HG03175 (cell line): ENCODE measurements around the gene LRRC4C.
A peak's percentile ranks its signal among the peaks of the same experiment; 100 is the strongest.

Experiments used
- ATAC-seq: cut with Tn5 transposase; IDR thresholded peaks from one replicate; pipeline ENCODE4 v1.9.1; 2021; ENCODE audit warnings: mild to moderate bottlenecking, moderate library complexity; ENCODE audit not compliant: unreplicated experiment

Gene LRRC4C

DNA sequence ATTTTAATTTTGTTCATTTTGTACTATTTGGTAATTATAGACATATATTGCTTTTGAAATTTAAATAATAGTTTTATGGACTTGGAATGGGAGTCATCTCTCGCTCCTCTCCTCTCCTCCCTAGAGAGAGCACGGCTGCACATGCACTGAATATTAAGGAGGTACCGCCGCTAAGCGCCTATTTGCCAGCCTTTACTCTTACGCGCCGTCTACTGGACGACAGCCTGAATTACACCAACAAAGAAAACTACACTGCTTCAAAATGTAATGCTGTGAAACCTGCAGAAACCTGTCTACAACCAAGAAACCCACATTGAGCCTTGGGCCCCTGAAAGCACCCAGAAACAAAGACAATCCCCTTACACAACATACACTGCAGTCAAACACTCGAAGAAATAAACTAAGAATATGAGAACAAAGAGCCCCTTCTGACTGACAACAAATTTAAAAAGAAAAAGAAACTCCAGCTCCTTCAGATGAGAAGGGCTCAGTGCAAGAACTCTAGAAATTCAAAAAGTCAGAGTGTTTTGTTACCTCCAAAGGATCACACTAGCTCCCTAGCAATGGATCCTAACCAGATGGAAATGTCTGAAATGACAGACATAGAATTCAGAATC is 737.2 kb downstream of the LRRC4C start:
- ATAC-seq, result no peak

- ATAC-seq, result no peak
These were observed 742.9 kb downstream of the LRRC4C start for GRCh38 chr11:40716344-40717130.

GRCh38 chr11:40713083-40713482 is 746.4 kb downstream of the LRRC4C start:
- ATAC-seq, result no peak

DNA sequence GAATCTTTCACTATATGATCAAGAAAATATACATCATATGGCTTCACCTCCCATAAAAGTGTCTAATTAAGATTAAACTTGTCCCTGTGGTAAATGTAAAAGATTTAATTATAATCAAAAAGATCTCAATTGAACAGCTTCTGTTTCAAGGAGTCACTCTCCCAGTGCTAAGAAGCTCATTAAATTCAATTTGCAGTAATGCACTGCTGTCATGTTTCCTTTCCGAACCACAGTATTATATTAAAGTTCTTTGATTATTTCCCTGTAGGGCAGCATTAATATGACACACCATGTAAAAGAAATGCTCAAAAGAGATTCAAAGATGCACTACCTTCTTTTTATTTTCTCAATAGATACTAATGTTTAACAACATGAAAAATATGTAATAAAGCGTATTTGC is 758.4 kb downstream of the LRRC4C start:
- ATAC-seq, result no peak

DNA sequence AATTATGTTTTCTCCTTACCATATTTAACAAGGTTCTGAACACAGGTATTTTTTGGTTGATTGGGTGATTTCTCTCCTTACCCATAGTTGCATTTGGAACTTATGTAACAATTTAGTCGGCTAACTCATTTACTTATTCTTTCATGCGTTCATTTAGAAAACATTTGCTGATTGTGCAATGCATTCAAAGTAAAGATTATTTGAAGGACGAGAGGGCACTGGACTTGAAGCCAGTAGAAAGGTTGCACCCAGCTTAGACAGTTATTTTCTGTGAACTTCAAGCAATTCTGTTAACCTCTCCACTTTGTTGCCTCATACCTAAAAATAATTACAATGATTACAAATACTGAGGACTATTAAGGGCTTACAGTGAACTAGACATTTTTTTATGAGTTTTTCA is 769.6 kb downstream of the LRRC4C start:
- ATAC-seq, result no peak

- no peak for ATAC-seq
These were observed 771.1 kb downstream of the LRRC4C start for GRCh38 chr11:40688369-40688768.

GRCh38 chr11:40686765-40687164 is 772.7 kb downstream of the LRRC4C start:
- ATAC-seq, result no peak

- ATAC-seq, result no peak
These were observed 776.4 kb downstream of the LRRC4C start for GRCh38 chr11:40683010-40683409.

DNA sequence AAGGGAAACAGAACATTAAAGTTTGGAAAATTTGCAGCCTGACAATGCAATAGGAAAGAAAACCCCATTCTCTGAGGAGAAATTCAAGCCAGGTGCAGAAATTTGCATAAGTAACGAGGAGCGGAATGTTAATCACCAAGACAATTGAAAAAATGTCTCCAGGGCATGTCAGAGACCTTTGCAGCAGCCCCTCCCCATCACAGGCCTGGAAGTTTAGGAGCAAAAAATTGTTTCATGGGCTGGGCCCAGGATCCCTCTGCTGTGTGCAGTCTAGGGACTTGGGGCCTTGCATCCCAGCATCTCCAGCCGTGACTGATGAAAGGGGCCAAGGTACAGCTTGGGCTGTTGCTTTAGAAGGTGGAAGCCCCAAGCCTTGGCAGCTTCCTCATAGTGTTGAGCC is 780.2 kb downstream of the LRRC4C start:
- ATAC-seq, result no peak

DNA sequence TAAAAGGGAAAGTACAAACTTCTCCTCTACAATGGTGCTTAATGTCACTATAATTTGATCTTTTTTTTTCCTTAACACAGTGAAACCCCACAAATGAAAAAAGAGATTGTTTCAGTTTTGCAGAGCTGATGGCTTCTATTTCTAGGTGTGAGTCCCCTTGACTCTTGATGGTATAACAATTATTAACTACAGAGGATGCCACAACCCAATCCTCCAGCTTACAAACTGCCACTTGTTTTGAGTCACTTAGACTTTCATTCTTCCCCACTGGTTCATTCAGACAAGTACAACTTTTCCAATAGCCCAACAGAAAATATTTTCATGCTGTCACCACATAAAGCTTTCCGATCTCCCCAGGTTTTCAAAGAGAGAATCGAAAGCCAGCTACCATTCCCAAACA is 812.2 kb downstream of the LRRC4C start:
- ATAC-seq, result peak; percentile 86

DNA sequence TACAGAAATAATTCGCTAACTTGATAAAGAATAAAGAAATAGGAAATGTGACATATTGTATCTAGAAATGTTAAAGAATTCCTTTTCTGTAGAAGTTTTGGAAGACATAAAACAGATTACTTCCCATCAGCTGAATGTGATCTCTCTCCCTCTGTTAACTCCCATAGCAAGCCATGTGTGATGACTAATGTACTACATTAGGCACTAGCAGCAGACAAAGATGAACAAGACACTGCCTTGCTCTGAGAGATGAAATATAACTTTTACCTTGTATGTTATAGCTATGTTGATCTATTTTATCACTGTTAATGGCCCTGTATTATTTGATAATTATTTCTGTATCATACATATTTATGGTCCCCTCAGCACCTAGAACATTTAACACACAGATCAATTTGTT is 817.2 kb downstream of the LRRC4C start:
- ATAC-seq, result no peak

GRCh38 chr11:40619654-40620053 is 839.8 kb downstream of the LRRC4C start:
- no peak for ATAC-seq

DNA sequence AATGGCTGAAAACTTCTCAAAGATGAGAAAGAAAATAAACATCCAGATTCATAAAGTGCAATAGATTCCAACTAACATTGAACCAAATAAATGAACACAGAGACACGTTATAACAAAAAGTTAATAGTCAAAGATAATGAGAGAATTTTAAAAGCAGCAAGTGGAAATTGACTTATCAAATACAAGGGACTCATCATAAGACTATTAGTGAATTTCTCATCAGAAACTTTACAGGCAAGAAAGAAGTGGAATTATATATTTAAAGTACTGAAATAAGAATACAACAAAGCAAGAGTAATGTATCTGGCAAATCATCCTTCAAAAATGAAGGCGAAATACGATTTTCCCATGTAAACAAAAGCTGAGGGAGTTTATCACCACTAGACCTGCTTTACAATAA is 852.7 kb downstream of the LRRC4C start:
- no peak for ATAC-seq

- no peak for ATAC-seq
These were observed 856.4 kb downstream of the LRRC4C start for GRCh38 chr11:40602866-40603552.

DNA sequence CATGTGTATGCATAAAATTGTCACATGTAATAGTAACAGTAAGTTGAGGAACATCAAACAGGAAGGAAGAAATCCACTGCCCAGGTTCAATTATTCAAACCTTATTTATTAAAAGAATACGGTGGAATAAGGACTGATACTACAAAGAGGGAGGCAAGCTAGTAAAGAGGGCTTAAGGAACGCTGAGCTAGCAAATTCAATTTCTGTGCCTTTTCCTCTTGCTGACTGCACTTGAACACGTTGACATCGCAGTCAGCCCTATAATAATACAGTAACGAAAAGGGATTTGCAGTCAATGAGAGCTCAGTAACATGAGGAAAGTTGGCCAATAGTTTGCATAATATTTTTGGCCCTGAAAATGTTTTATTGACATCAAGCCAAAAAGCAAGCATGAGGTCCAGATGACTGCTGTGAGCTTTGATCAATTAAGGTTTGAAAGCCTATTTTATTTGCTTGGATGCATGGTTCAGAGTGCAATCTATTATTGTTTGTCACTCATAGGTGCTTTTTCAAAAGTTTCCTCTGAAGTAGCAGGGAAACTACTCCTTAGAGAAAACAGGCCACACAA is 861.8 kb downstream of the LRRC4C start:
- ATAC-seq, result no peak

DNA sequence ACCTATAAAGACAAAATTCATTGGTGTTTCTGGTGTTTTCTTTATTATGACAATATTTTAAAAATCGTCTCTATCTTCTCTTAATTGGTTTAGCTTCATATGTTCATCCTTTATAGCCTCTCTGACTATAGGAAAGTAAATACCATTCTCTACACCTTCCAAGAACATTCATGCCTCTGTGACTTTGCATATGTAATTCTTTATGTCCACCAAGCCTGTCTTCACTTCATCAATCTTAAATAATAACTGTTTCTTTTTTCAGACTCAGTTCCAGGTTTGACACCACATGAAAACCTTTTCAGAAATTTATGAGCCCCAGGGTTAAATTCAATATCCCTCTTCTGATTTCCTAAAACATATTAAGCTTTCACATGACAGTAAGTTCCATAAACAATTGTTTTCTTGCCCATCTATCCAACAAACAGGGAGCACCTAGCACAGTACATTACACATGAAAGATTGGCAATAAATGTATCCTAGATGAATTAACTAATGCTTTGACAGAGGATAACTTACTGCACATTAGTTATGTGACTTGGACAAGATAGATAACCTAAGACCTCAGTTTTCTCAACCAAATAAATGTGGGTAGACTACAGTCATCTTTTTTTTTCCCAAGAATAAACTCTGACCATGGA is 886.1 kb downstream of the LRRC4C start:
- ATAC-seq, result no peak

- no peak for ATAC-seq
These were observed 889.4 kb downstream of the LRRC4C start for GRCh38 chr11:40569947-40570531.

GRCh38 chr11:40567392-40567791 is 892.1 kb downstream of the LRRC4C start:
- no peak for ATAC-seq

DNA sequence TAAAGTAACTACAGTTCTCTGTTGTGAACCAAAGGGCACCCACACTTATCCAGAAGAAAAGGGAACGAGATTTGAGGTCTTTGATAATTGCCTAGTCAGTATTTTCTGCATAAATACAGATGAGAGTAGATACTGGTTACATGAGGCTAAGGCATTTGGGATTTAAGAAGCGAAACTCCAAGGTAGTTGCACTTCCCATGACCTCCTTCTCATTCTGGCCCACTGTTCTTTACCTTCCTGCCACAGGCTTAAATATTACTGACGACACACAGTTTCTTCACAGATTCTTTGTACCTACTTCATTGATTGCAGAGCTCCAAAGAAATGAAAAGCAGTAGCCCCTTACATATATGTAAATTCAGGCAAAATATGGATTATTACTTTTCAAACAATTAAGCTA is 915.3 kb downstream of the LRRC4C start:
- no peak for ATAC-seq

DNA sequence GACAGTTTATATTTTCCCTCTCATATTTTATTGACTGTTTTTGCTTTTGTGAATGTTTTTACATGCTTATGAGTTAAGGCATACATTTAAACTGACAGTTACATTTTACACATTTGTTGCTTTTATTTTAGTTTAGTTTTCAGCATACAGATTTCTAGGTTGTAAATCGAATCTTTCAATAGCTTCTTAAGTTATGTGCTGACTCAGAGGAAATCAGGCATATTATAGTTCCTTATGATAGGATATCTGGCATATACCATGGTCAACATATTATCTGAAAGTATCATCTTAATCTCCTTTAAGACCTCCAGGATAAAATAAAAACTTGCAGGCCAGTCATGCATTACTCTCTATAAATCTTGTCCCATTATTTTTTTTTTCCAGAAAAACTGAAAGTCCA is 916.6 kb downstream of the LRRC4C start:
- no peak for ATAC-seq

- no peak for ATAC-seq
These were observed 921.7 kb downstream of the LRRC4C start for GRCh38 chr11:40537734-40538133.
